ENCODE measurements around the gene SLC22A7.

Gene SLC22A7

GRCh38 chr6:43258807-43259686 is 39.0 kb upstream of the SLC22A7 start:
- no peak for TF ChIP-seq TEAD4 (IDR thresholded peaks at IDR 0.05)
- TF ChIP-seq TAF1 (IDR thresholded peaks at IDR 0.05; ENCODE audit: low read depth) = no peak
- no peak for TF ChIP-seq FOXM1 (IDR thresholded peaks at IDR 0.05; ENCODE audit: borderline replicate concordance, low read depth)
- no peak for TF ChIP-seq CEBPB (IDR thresholded peaks at IDR 0.05)
- no peak for TF ChIP-seq YY1 (IDR thresholded peaks at IDR 0.05; ENCODE audit: low read depth)
- no peak for TF ChIP-seq NFIC (IDR thresholded peaks at IDR 0.05)
- no peak for TF ChIP-seq CREB1 (IDR thresholded peaks at IDR 0.05; ENCODE audit: low read depth)
- TF ChIP-seq MAX (IDR thresholded peaks at IDR 0.05) = no peak
- no peak for TF ChIP-seq ZBTB7A (IDR thresholded peaks at IDR 0.05; ENCODE audit: low read depth)
- TF ChIP-seq TCF12 (IDR thresholded peaks at IDR 0.05; ENCODE audit: low read depth) = no peak
- TF ChIP-seq EGR1 (IDR thresholded peaks at IDR 0.05) = no peak
- TF ChIP-seq EP300 (IDR thresholded peaks at IDR 0.05; ENCODE audit: borderline replicate concordance) = no peak
- no peak for TF ChIP-seq RAD21 (IDR thresholded peaks at IDR 0.05; ENCODE audit: low read depth)
- TF ChIP-seq REST (IDR thresholded peaks at IDR 0.05; ENCODE audit: low read depth) = no peak
- no peak for TF ChIP-seq USF1 (IDR thresholded peaks at IDR 0.05)

GRCh38 chr6:43260791-43261190 is 37.3 kb upstream of the SLC22A7 start:
- TF ChIP-seq CREB1 (IDR thresholded peaks at IDR 0.05; ENCODE audit: low read depth) (no peak), CEBPB (IDR thresholded peaks at IDR 0.05) (no peak), NFIC (IDR thresholded peaks at IDR 0.05) (no peak), MAX (IDR thresholded peaks at IDR 0.05) (no peak), USF1 (IDR thresholded peaks at IDR 0.05) (no peak), FOXM1 (IDR thresholded peaks at IDR 0.05; ENCODE audit: borderline replicate concordance, low read depth) (no peak), YY1 (IDR thresholded peaks at IDR 0.05; ENCODE audit: low read depth) (no peak), TEAD4 (IDR thresholded peaks at IDR 0.05) (no peak), EGR1 (IDR thresholded peaks at IDR 0.05) (no peak), RAD21 (IDR thresholded peaks at IDR 0.05; ENCODE audit: low read depth) (no peak), TAF1 (IDR thresholded peaks at IDR 0.05; ENCODE audit: low read depth) (no peak), REST (IDR thresholded peaks at IDR 0.05; ENCODE audit: low read depth) (no peak)

GRCh38 chr6:43261198-43261597 is 36.9 kb upstream of the SLC22A7 start:
- no peak for TF ChIP-seq FOXM1 (IDR thresholded peaks at IDR 0.05; ENCODE audit: borderline replicate concordance, low read depth)
- no peak for TF ChIP-seq YY1 (IDR thresholded peaks at IDR 0.05; ENCODE audit: low read depth)
- TF ChIP-seq USF1 (IDR thresholded peaks at IDR 0.05) = no peak
- no peak for TF ChIP-seq RAD21 (IDR thresholded peaks at IDR 0.05; ENCODE audit: low read depth)
- no peak for TF ChIP-seq NFIC (IDR thresholded peaks at IDR 0.05)
- no peak for TF ChIP-seq EGR1 (IDR thresholded peaks at IDR 0.05)
- TF ChIP-seq ZBTB7A (IDR thresholded peaks at IDR 0.05; ENCODE audit: low read depth) = no peak
- no peak for TF ChIP-seq MAX (IDR thresholded peaks at IDR 0.05)
- no peak for TF ChIP-seq EP300 (IDR thresholded peaks at IDR 0.05; ENCODE audit: borderline replicate concordance)
- no peak for TF ChIP-seq REST (IDR thresholded peaks at IDR 0.05; ENCODE audit: low read depth)
- no peak for TF ChIP-seq CREB1 (IDR thresholded peaks at IDR 0.05; ENCODE audit: low read depth)
- no peak for TF ChIP-seq TEAD4 (IDR thresholded peaks at IDR 0.05)
- no peak for TF ChIP-seq TCF12 (IDR thresholded peaks at IDR 0.05; ENCODE audit: low read depth)
- TF ChIP-seq CEBPB (IDR thresholded peaks at IDR 0.05) = no peak
- TF ChIP-seq TAF1 (IDR thresholded peaks at IDR 0.05; ENCODE audit: low read depth) = no peak

All from Ishikawa (cell line).